ENCODE data around the gene CXCR6. TPM values are rescaled to one million over a fixed set of nuclear protein-coding genes. Genes with fewer than 3 reads are reported as not detected.

CXCR6 gene
- polyA plus RNA-seq, 1 of the 3 experiments (the other 2 are of a cell fraction): not detected

GRCh38 chr3:45915059-45915439 lies 28.2 kb upstream of the CXCR6 start (continued):
- TF ChIP-seq TAF1 (IDR thresholded peaks at IDR 0.05; ENCODE audit: borderline replicate concordance, low read depth, low read length) (no peak), FOSL2 (IDR thresholded peaks at IDR 0.05; ENCODE audit: borderline replicate concordance, low read depth) (no peak)

DNA sequence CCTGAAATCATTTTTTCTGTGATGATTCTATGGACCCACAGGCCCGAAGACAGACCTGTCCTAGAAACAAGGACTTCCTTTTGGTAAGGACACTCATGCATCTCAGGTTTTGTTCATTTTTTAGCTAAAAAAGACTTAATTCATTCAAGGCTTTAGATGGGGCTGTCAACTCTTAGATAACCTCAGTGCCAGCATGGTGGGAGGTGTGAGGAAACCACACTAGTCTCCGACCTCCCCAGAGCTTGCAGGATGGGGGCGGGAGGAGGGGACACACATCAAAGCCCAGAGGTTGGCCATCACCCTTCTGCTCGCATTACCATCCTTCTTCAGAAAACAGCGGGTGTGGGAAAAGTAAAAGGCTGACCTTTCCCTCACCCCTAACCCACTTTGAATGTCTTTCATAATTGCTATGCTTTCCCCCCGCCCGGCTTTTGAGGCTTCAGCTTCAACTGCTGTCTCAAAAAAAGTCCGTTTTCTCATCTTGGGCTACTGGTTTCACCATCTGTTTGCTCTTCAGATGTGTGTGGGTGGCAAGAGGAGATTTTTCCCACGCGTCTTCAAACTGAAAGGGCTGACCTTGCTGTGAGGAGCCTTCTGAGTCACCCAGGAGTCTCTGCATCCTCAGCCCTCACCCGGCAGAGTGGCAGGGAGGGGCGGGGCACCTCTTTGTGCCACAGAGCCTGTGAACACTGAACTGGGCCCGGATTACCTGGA lies 27.6 kb upstream of the CXCR6 start:
- Histone ChIP-seq H3F3A (replicated peaks; ENCODE audit: insufficient read depth) (peaks cover 4% of the 10 kb centered on the region), H3K36me3 (replicated peaks in 1 of 2; ENCODE audit: control insufficient read depth in 1 of 2, insufficient read depth in 2 of 2, low read length in 1 of 2) (no peaks in the 10 kb centered on the region), H3K4me1 (ENCODE audit: control insufficient read depth in 1 of 2, insufficient read depth in 2 of 2, low read depth in 1 of 2, low read length in 1 of 2) (peaks cover 0 to 3% of the 10 kb centered on the region in 2 experiments; a peak in 1 of 4 replicates), H3K4me3 (ENCODE audit: low read depth in 2 of 2, low read length in 1 of 2) (no peak overlapping the region), H3K27me3 (ENCODE audit: insufficient read depth) (no peaks in the 10 kb centered on the region), H3K27ac (ENCODE audit: low read depth in 2 of 2, low read length in 1 of 2) (no peak overlapping the region), H2AFZ (ENCODE audit: low read depth) (no peak overlapping the region), H3K9me3 (no peaks in the 10 kb centered on the region), H3K9me2 (no peaks in the 10 kb centered on the region), H3K9ac (no peak overlapping the region), H4K20me1 (ENCODE audit: insufficient read depth) (no peaks in the 10 kb centered on the region), H3K4me2 (no peak overlapping the region), H3K79me2 (ENCODE audit: insufficient read depth) (no peaks in the 10 kb centered on the region)
- no peak for DNase-seq
- 77% methylated on average over 12 of the region's 13 CpGs for WGBS (ENCODE audit: low lambda C conversion rate)
- TF ChIP-seq SMC3 (IDR thresholded peaks at IDR 0.05; ENCODE audit: low read depth, low read length) (no peak), SIN3A (IDR thresholded peaks at IDR 0.05; ENCODE audit: borderline replicate concordance, low read depth, low read length) (no peak), FOSL2 (IDR thresholded peaks at IDR 0.05; ENCODE audit: borderline replicate concordance, low read depth) (no peak), EZH2phosphoT487 (IDR thresholded peaks at IDR 0.05; ENCODE audit: borderline replicate concordance, low read depth) (no peak), NFIC (IDR thresholded peaks at IDR 0.05; ENCODE audit: borderline replicate concordance) (no peak), TEAD4 (IDR thresholded peaks at IDR 0.05; ENCODE audit: borderline replicate concordance, insufficient read depth) (no peak), EP300 (IDR thresholded peaks at IDR 0.05; ENCODE audit: borderline replicate concordance in 1 of 2, low read depth in 1 of 2, low read length in 1 of 2) (no peak), JUND (IDR thresholded peaks at IDR 0.05) (no peak), CHD2 (IDR thresholded peaks at IDR 0.05; ENCODE audit: low read length, partially characterized antibody) (no peak), MEF2A (IDR thresholded peaks at IDR 0.05; ENCODE audit: borderline replicate concordance, low read depth) (no peak), YY1 (IDR thresholded peaks at IDR 0.05; ENCODE audit: low read depth) (no peak), RCOR1 (IDR thresholded peaks at IDR 0.05; ENCODE audit: low read length) (no peak), USF2 (IDR thresholded peaks at IDR 0.05; ENCODE audit: borderline replicate concordance, low read depth, low read length) (no peak)
- TF ChIP-seq, protein P1, sequence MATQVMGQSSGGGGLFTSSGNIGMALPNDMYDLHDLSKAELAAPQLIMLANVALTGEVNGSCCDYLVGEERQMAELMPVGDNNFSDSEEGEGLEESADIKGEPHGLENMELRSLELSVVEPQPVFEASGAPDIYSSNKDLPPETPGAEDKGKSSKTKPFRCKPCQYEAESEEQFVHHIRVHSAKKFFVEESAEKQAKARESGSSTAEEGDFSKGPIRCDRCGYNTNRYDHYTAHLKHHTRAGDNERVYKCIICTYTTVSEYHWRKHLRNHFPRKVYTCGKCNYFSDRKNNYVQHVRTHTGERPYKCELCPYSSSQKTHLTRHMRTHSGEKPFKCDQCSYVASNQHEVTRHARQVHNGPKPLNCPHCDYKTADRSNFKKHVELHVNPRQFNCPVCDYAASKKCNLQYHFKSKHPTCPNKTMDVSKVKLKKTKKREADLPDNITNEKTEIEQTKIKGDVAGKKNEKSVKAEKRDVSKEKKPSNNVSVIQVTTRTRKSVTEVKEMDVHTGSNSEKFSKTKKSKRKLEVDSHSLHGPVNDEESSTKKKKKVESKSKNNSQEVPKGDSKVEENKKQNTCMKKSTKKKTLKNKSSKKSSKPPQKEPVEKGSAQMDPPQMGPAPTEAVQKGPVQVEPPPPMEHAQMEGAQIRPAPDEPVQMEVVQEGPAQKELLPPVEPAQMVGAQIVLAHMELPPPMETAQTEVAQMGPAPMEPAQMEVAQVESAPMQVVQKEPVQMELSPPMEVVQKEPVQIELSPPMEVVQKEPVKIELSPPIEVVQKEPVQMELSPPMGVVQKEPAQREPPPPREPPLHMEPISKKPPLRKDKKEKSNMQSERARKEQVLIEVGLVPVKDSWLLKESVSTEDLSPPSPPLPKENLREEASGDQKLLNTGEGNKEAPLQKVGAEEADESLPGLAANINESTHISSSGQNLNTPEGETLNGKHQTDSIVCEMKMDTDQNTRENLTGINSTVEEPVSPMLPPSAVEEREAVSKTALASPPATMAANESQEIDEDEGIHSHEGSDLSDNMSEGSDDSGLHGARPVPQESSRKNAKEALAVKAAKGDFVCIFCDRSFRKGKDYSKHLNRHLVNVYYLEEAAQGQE (IDR thresholded peaks at IDR 0.05; ENCODE audit: low read depth, low read length): no peak
- TF ChIP-seq, protein P2, sequence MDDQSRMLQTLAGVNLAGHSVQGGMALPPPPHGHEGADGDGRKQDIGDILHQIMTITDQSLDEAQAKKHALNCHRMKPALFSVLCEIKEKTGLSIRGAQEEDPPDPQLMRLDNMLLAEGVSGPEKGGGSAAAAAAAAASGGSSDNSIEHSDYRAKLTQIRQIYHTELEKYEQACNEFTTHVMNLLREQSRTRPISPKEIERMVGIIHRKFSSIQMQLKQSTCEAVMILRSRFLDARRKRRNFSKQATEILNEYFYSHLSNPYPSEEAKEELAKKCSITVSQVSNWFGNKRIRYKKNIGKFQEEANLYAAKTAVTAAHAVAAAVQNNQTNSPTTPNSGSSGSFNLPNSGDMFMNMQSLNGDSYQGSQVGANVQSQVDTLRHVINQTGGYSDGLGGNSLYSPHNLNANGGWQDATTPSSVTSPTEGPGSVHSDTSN (IDR thresholded peaks at IDR 0.05): no peak
- TF ChIP-seq, protein P3, sequence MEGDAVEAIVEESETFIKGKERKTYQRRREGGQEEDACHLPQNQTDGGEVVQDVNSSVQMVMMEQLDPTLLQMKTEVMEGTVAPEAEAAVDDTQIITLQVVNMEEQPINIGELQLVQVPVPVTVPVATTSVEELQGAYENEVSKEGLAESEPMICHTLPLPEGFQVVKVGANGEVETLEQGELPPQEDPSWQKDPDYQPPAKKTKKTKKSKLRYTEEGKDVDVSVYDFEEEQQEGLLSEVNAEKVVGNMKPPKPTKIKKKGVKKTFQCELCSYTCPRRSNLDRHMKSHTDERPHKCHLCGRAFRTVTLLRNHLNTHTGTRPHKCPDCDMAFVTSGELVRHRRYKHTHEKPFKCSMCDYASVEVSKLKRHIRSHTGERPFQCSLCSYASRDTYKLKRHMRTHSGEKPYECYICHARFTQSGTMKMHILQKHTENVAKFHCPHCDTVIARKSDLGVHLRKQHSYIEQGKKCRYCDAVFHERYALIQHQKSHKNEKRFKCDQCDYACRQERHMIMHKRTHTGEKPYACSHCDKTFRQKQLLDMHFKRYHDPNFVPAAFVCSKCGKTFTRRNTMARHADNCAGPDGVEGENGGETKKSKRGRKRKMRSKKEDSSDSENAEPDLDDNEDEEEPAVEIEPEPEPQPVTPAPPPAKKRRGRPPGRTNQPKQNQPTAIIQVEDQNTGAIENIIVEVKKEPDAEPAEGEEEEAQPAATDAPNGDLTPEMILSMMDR (IDR thresholded peaks at IDR 0.05): no peak
- ChIA-PET CTCF (interaction anchor here (1.2 to 1.4 kb wide), 3 partner anchors 10 to 155 kb away, joined by 3 to 4 read pairs (median 3); no protein-coding TSS in a partner anchor), POLR2A (no interaction called here)

Measured in SK-N-SH (cell line).